Ovary (tissue), 3 donors: Measurements from ENCODE around the gene CHID1.

Source experiments
- CTCF ChIP-seq, 3 donors: fragments of 450-650 bp in 2 of 3; fragments of 200-600 bp in 1 of 3; IDR thresholded peaks; one replicate each; pipeline versions ENCODE4 v1.5.1 to v1.8.0; 2016 to 2022; ENCODE audit warnings: antibody characterized with exemption in 3 of 3, mild to moderate bottlenecking in 1 of 3
- POLR2A ChIP-seq: fragments of 450-650 bp; IDR thresholded peaks from one replicate; pipeline ENCODE4 v1.6.1; 2017; ENCODE audit warnings: antibody characterized with exemption, mild to moderate bottlenecking, moderate library complexity
- donor health status: DM: no; HTN: no; CAD: no.

GRCh38 chr11:897253-898142, 13.1 kb downstream of the CHID1 start:
- TF ChIP-seq CTCF (IDR thresholded peaks at IDR 0.05) (no peak), POLR2A (no peak)
